Lower lobe of right lung (tissue), 2 donors: ENCODE results near the gene FCRL6. TPM values are rescaled to one million over a fixed set of nuclear protein-coding genes. Genes with fewer than 3 reads are reported as not detected.

ENCODE experiments used
- ATAC-seq, 2 donors: fragments of 200-7000 bp; cut with Tn5 transposase; one replicate each; pipeline ENCODE4 v1.9.1; 2020 to 2022; ENCODE audit warnings: mild to moderate bottlenecking in 2 of 2, moderate library complexity in 2 of 2
- DNase-seq: peaks from one replicate; pipeline ENCODE4 v3.0.0-alpha.2; 2020
- H3K27ac ChIP-seq: fragments of 200-600 bp; one replicate; pipeline ENCODE4 v1.8.0; 2022
- H3K27me3 ChIP-seq: fragments of 200-600 bp; one replicate; pipeline ENCODE4 v1.8.0; 2022; ENCODE audit warnings: low read depth
- H3K36me3 ChIP-seq: fragments of 200-600 bp; one replicate; pipeline ENCODE4 v1.8.0; 2022; ENCODE audit warnings: mild to moderate bottlenecking
- H3K4me1 ChIP-seq: fragments of 200-600 bp; one replicate; pipeline ENCODE4 v1.8.0; 2022
- H3K4me3 ChIP-seq: fragments of 200-600 bp; one replicate; pipeline ENCODE4 v1.8.0; 2022; ENCODE audit warnings: mild to moderate bottlenecking
- H3K9me3 ChIP-seq: fragments of 200-600 bp; one replicate; pipeline ENCODE4 v1.8.0; 2022
- CTCF ChIP-seq: fragments of 200-600 bp; IDR thresholded peaks from one replicate; pipeline ENCODE4 v1.8.0; 2022; ENCODE audit warnings: antibody characterized with exemption, mild to moderate bottlenecking
- intact Hi-C: fragments of 100-400 bp; cut with DNase I; formaldehyde crosslinking; loops from one replicate; pipeline ENCODE4 v1.11.0; 2022
- total RNA-seq: library from RNA; stranded (reverse); fragmentation: NEBNext Ultra II Directional; extraction: Animal tissue kit (Norgen Biotek cat#: 25700); gene quantifications from one replicate; pipeline ENCODE4 v1.2.1, GENCODE V29; 2021
- donor health status: DM: no; HTN: yes; CAD: no; lungs with severe emphysema.

The FCRL6 gene
- total RNA-seq, 1 donor from 2014 or later: 2.3 TPM

GRCh38 chr1:159851407-159851806 lies 49.2 kb downstream of the FCRL6 start:
- DNase-seq (no peak), ATAC-seq (no peak)
- Histone ChIP-seq H3K27ac (no peak overlapping the region), H3K27me3 (no peaks in the 10 kb centered on the region), H3K4me3 (no peak overlapping the region), H3K4me1 (peaks cover 26% of the 10 kb centered on the region), H3K9me3 (no peaks in the 10 kb centered on the region), H3K36me3 (no peaks in the 10 kb centered on the region)
- intact Hi-C loops: no loop called here
- no peak for TF ChIP-seq CTCF

GRCh38 chr1:159853417-159854115 lies 51.4 kb downstream of the FCRL6 start:
- Histone ChIP-seq H3K27me3 (no peaks in the 10 kb centered on the region), H3K27ac (peak overlapping the region; percentile 97), H3K9me3 (no peaks in the 10 kb centered on the region), H3K4me1 (peaks cover 26% of the 10 kb centered on the region), H3K4me3 (peak overlapping the region; percentile 77), H3K36me3 (no peaks in the 10 kb centered on the region)
- ATAC-seq (no peak), DNase-seq (no peak)
- intact Hi-C loops: no loop called here
- no peak for TF ChIP-seq CTCF

GRCh38 chr1:159854116-159854692 lies 52.0 kb downstream of the FCRL6 start:
- peak; percentile 89 for DNase-seq
- peaks cover 26% of the 10 kb centered on the region for H3K4me1 ChIP-seq
- ATAC-seq: peak; percentile 84 to 91
- no peaks in the 10 kb centered on the region for H3K27me3 ChIP-seq
- TF ChIP-seq CTCF: no peak
- no peaks in the 10 kb centered on the region for H3K36me3 ChIP-seq
- no peaks in the 10 kb centered on the region for H3K9me3 ChIP-seq
- H3K27ac ChIP-seq: peak overlapping the region; percentile 97
- H3K4me3 ChIP-seq: peak overlapping the region; percentile 77
- intact Hi-C loops: no loop called here

DNA sequence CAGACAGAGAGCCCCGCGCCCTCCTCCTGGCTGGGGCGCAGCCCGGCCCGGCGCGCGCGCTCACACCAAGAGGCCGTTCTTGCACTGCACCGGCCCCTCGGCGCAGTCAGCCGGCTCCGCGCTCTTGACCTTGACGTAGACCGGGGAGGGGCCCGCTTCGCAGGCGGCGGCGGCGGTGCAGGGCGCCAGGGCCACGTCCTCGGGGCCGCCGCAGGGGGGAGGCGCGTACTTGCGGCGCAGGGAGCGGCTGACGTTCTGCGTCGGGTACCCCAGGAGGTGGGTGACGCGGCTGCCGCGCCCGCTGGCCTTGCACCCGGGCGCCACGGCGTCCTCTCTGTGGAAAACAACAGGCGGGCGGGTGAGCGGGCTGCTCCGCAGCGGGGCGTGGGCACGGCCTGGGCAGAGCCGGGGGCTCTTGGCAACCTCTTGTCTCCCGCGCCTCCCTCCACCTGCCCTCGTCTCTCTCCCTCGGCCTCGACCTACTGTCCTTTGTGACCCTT lies 52.6 kb downstream of the FCRL6 start:
- intact Hi-C loops: no loop called here
- Histone ChIP-seq H3K9me3 (no peaks in the 10 kb centered on the region), H3K27me3 (no peaks in the 10 kb centered on the region), H3K4me3 (peak overlapping the region; percentile 77), H3K36me3 (no peaks in the 10 kb centered on the region), H3K27ac (peak overlapping the region; percentile 97), H3K4me1 (peaks cover 25% of the 10 kb centered on the region)
- TF ChIP-seq CTCF: peak; percentile 25
- DNase-seq: peak; percentile 93
- peak; percentile 97 to 98 for ATAC-seq

GRCh38 chr1:159855709-159856108 lies 53.5 kb downstream of the FCRL6 start:
- Histone ChIP-seq H3K9me3 (no peaks in the 10 kb centered on the region), H3K4me3 (no peak overlapping the region), H3K27ac (peak overlapping the region; percentile 97), H3K27me3 (no peaks in the 10 kb centered on the region), H3K4me1 (peaks cover 20% of the 10 kb centered on the region), H3K36me3 (no peaks in the 10 kb centered on the region)
- intact Hi-C loops: no loop called here
- DNase-seq (no peak), ATAC-seq (no peak)
- TF ChIP-seq CTCF: no peak
